ENCODE measurements around the gene BID.

The BID gene

GRCh38 chr22:17802822-17803221 lies 28.6 kb upstream of the BID start:
- DNase-seq (ENCODE audit: low read depth), result no peak

GRCh38 chr22:17802411-17802810 lies 28.1 kb upstream of the BID start:
- no peak for DNase-seq (ENCODE audit: low read depth)

GRCh38 chr22:17797721-17798559 lies 23.7 kb upstream of the BID start:
- DNase-seq (ENCODE audit: low read depth), result no peak

GRCh38 chr22:17796695-17797094 lies 22.4 kb upstream of the BID start:
- DNase-seq (ENCODE audit: low read depth), result no peak

- DNase-seq (ENCODE audit: low read depth), result no peak
These were observed 21.6 kb upstream of the BID start for GRCh38 chr22:17795661-17796548.

- DNase-seq (ENCODE audit: low read depth), result no peak
These were observed 20.7 kb upstream of the BID start for GRCh38 chr22:17794726-17795542.

GRCh38 chr22:17792854-17793434 lies 18.7 kb upstream of the BID start:
- DNase-seq (ENCODE audit: low read depth), result no peak

- no peak for DNase-seq (ENCODE audit: low read depth)
These were observed 18.0 kb upstream of the BID start for GRCh38 chr22:17792299-17792698.

GRCh38 chr22:17791196-17791595 lies 16.9 kb upstream of the BID start:
- DNase-seq (ENCODE audit: low read depth), result no peak

GRCh38 chr22:17789379-17790200 lies 15.3 kb upstream of the BID start:
- DNase-seq (ENCODE audit: low read depth), result no peak

GRCh38 chr22:17788528-17789378 lies 14.5 kb upstream of the BID start:
- no peak for DNase-seq (ENCODE audit: low read depth)

GRCh38 chr22:17787716-17788330 lies 13.6 kb upstream of the BID start:
- DNase-seq (ENCODE audit: low read depth), result no peak

- no peak for DNase-seq (ENCODE audit: low read depth)
These were observed 13.0 kb upstream of the BID start for GRCh38 chr22:17787241-17787640.

GRCh38 chr22:17786435-17787161 lies 12.3 kb upstream of the BID start:
- DNase-seq (ENCODE audit: low read depth), result no peak

GRCh38 chr22:17785185-17786184 lies 11.2 kb upstream of the BID start:
- peak; percentile 52 for DNase-seq (ENCODE audit: low read depth)

- DNase-seq (ENCODE audit: low read depth), result no peak
These were observed 10.5 kb upstream of the BID start for GRCh38 chr22:17784776-17785175.

GRCh38 chr22:17783773-17784480 lies 9.7 kb upstream of the BID start:
- no peak for DNase-seq (ENCODE audit: low read depth)
